Measurements from ENCODE around the gene B4GALT5. TPM values are rescaled to one million over a fixed set of nuclear protein-coding genes. Genes with fewer than 3 reads are reported as not detected.
A peak's percentile ranks its signal among the peaks of the same experiment; 100 is the strongest.

B4GALT5 gene
- total and polyA plus RNA-seq, 2 donors (not counting 1 experiment from before 2014, with no cell fraction given) = 21.0 to 28.0 TPM

GRCh38 chr20:49646126-49646525 lies 67.6 kb downstream of the B4GALT5 start:
- Histone ChIP-seq H2AFZ (ENCODE audit: low read length) (no peak overlapping the region), H3K4me2 (ENCODE audit: extremely low read depth, insufficient read depth, low read length) (no peak overlapping the region), H3K36me3 (ENCODE audit: control insufficient read depth, insufficient read depth, low read length) (peaks cover 9% of the 10 kb centered on the region), H3K9me3 (ENCODE audit: control insufficient read depth, insufficient read depth, low read depth, low read length) (no peaks in the 10 kb centered on the region), H3K4me3 (replicated peaks in 1 of 4; ENCODE audit: control extremely low read depth in 1 of 4, insufficient read depth in 1 of 4, low read depth in 3 of 4, low read length in 4 of 4) (no peak overlapping the region), H3K4me1 (ENCODE audit: control insufficient read depth, extremely low read depth, insufficient read depth, low read length) (no peaks in the 10 kb centered on the region), H3K79me2 (ENCODE audit: control insufficient read depth, insufficient read depth, low read length) (no peaks in the 10 kb centered on the region), H4K20me1 (ENCODE audit: control insufficient read depth, extremely low read depth, insufficient read depth, low read length) (no peaks in the 10 kb centered on the region), H3K9ac (ENCODE audit: insufficient read depth, low read length) (no peak overlapping the region), H3K27ac (ENCODE audit: insufficient read depth, low read length) (no peak overlapping the region), H3K27me3 (ENCODE audit: control insufficient read depth, insufficient read depth, low read length) (no peaks in the 10 kb centered on the region)
- DNase-seq (ENCODE audit: low read depth in 2 of 2) = peak; percentile 34 to 85
- TF ChIP-seq CTCF (conservative IDR thresholded peaks at IDR 0.05 in 1 of 2, IDR thresholded peaks at IDR 0.05 in 1 of 2; ENCODE audit: low read depth in 1 of 2, low read length in 2 of 2) = no peak
- no peak for TF ChIP-seq EZH2 (IDR thresholded peaks at IDR 0.05; ENCODE audit: low read length, missing control alignments)

GRCh38 chr20:49644980-49645565 lies 68.6 kb downstream of the B4GALT5 start:
- H3K27ac ChIP-seq (ENCODE audit: insufficient read depth, low read length) = no peak overlapping the region

GRCh38 chr20:49642816-49643215 lies 70.9 kb downstream of the B4GALT5 start:
- Histone ChIP-seq H3K79me2 (ENCODE audit: control insufficient read depth, insufficient read depth, low read length) (no peaks in the 10 kb centered on the region), H3K27ac (ENCODE audit: insufficient read depth, low read length) (no peak overlapping the region), H3K4me3 (replicated peaks in 1 of 4; ENCODE audit: control extremely low read depth in 1 of 4, insufficient read depth in 1 of 4, low read depth in 3 of 4, low read length in 4 of 4) (no peak overlapping the region), H3K27me3 (ENCODE audit: control insufficient read depth, insufficient read depth, low read length) (no peaks in the 10 kb centered on the region), H3K36me3 (ENCODE audit: control insufficient read depth, insufficient read depth, low read length) (peaks cover 12% of the 10 kb centered on the region), H3K9ac (ENCODE audit: insufficient read depth, low read length) (no peak overlapping the region), H3K4me2 (ENCODE audit: extremely low read depth, insufficient read depth, low read length) (no peak overlapping the region), H4K20me1 (ENCODE audit: control insufficient read depth, extremely low read depth, insufficient read depth, low read length) (no peaks in the 10 kb centered on the region), H2AFZ (ENCODE audit: low read length) (no peak overlapping the region), H3K9me3 (ENCODE audit: control insufficient read depth, insufficient read depth, low read depth, low read length) (no peaks in the 10 kb centered on the region), H3K4me1 (ENCODE audit: control insufficient read depth, extremely low read depth, insufficient read depth, low read length) (no peaks in the 10 kb centered on the region)
- no peak for DNase-seq (ENCODE audit: low read depth in 2 of 2)
- TF ChIP-seq EZH2 (IDR thresholded peaks at IDR 0.05; ENCODE audit: low read length, missing control alignments) = no peak
- no peak for TF ChIP-seq CTCF (conservative IDR thresholded peaks at IDR 0.05 in 1 of 2, IDR thresholded peaks at IDR 0.05 in 1 of 2; ENCODE audit: low read depth in 1 of 2, low read length in 2 of 2)

More at GRCh38 chr20:49644980-49645565, 68.6 kb downstream of the B4GALT5 start:
- no peak overlapping the region for H2AFZ ChIP-seq (ENCODE audit: low read length)
- H3K9me3 ChIP-seq (ENCODE audit: control insufficient read depth, insufficient read depth, low read depth, low read length) = no peaks in the 10 kb centered on the region
- peaks cover 10% of the 10 kb centered on the region for H3K36me3 ChIP-seq (ENCODE audit: control insufficient read depth, insufficient read depth, low read length)
- H4K20me1 ChIP-seq (ENCODE audit: control insufficient read depth, extremely low read depth, insufficient read depth, low read length) = no peaks in the 10 kb centered on the region
- no peaks in the 10 kb centered on the region for H3K27me3 ChIP-seq (ENCODE audit: control insufficient read depth, insufficient read depth, low read length)
- TF ChIP-seq CTCF (conservative IDR thresholded peaks at IDR 0.05 in 1 of 2, IDR thresholded peaks at IDR 0.05 in 1 of 2; ENCODE audit: low read depth in 1 of 2, low read length in 2 of 2) = no peak
- TF ChIP-seq EZH2 (IDR thresholded peaks at IDR 0.05; ENCODE audit: low read length, missing control alignments) = no peak
- H3K4me2 ChIP-seq (ENCODE audit: extremely low read depth, insufficient read depth, low read length) = no peak overlapping the region
- H3K4me3 ChIP-seq (replicated peaks in 1 of 4; ENCODE audit: control extremely low read depth in 1 of 4, insufficient read depth in 1 of 4, low read depth in 3 of 4, low read length in 4 of 4) = no peak overlapping the region
- H3K4me1 ChIP-seq (ENCODE audit: control insufficient read depth, extremely low read depth, insufficient read depth, low read length) = no peaks in the 10 kb centered on the region
- H3K9ac ChIP-seq (ENCODE audit: insufficient read depth, low read length) = no peak overlapping the region
- H3K79me2 ChIP-seq (ENCODE audit: control insufficient read depth, insufficient read depth, low read length) = no peaks in the 10 kb centered on the region
- DNase-seq (ENCODE audit: low read depth in 2 of 2) = no peak

All from fibroblast of lung (primary cell).